NCI-H460 (cell line): ENCODE measurements around the gene CD28. TPM values are rescaled to one million over a fixed set of nuclear protein-coding genes. Genes with fewer than 3 reads are reported as not detected.

Experiments
- DNase-seq: peaks from one replicate; pipeline ENCODE4 v3.0.0-alpha.2; 2016; ENCODE audit warnings: low read depth; ENCODE audit errors: extremely low read depth
- polyA plus RNA-seq: library from polyadenylated mRNA; depleted of rRNA; stranded (reverse); fragments of >200 nt; gene quantifications from 2 replicates; pipeline ENCODE4 v1.2.3, GENCODE V29; 2014; cell fraction: nucleus; rRNA removed
- total RNA-seq: library from RNA; depleted of rRNA; stranded (reverse); fragments of >200 nt; shearing (Covaris generic); gene quantifications from 2 replicates; pipeline ENCODE4 v1.2.3, GENCODE V29; 2014; rRNA removed

CD28 gene
- 0.06 TPM in 1 of 2 replicates, not detected in the other for total RNA-seq
- not detected in 2 replicates for polyA plus RNA-seq

- no peak for DNase-seq
Measured at GRCh38 chr2:203706403-203706802, at the start of gene CD28. CD28 (plus strand) TSS chr2:203706639; CDS start chr2:203706697, 58 bp downstream.

GRCh38 chr2:203659331-203660049, 46.9 kb upstream of the CD28 start:
- no peak for DNase-seq

GRCh38 chr2:203660465-203660864, 46.0 kb upstream of the CD28 start:
- no peak for DNase-seq

GRCh38 chr2:203661279-203661908, 45.0 kb upstream of the CD28 start:
- DNase-seq, result no peak

- DNase-seq, result no peak
Measured at GRCh38 chr2:203662487-203662886, 44.0 kb upstream of the CD28 start.

GRCh38 chr2:203662951-203663350, 43.5 kb upstream of the CD28 start:
- no peak for DNase-seq

GRCh38 chr2:203664029-203664755, 42.2 kb upstream of the CD28 start:
- no peak for DNase-seq

- no peak for DNase-seq
Measured at GRCh38 chr2:203667838-203668237, 38.6 kb upstream of the CD28 start.

GRCh38 chr2:203669820-203670219, 36.6 kb upstream of the CD28 start:
- DNase-seq, result no peak

- DNase-seq, result no peak
Measured at GRCh38 chr2:203670939-203671338, 35.5 kb upstream of the CD28 start.

- DNase-seq, result no peak
Measured at GRCh38 chr2:203671876-203672275, 34.6 kb upstream of the CD28 start.

GRCh38 chr2:203672856-203673255, 33.6 kb upstream of the CD28 start:
- no peak for DNase-seq

- DNase-seq, result no peak
Measured at GRCh38 chr2:203673933-203674332, 32.5 kb upstream of the CD28 start.

- no peak for DNase-seq
Measured at GRCh38 chr2:203675086-203675485, 31.4 kb upstream of the CD28 start.

- DNase-seq, result no peak
Measured at GRCh38 chr2:203678971-203679370, 27.5 kb upstream of the CD28 start.

- no peak for DNase-seq
Measured at GRCh38 chr2:203679401-203679800, 27.0 kb upstream of the CD28 start.

GRCh38 chr2:203681978-203682377, 24.5 kb upstream of the CD28 start:
- DNase-seq, result no peak

- peak; percentile 55 for DNase-seq
Measured at GRCh38 chr2:203682688-203683130, 23.7 kb upstream of the CD28 start.

GRCh38 chr2:203683421-203683820, 23.0 kb upstream of the CD28 start:
- DNase-seq, result no peak

GRCh38 chr2:203683932-203684556, 22.4 kb upstream of the CD28 start:
- peak; percentile 62 for DNase-seq

- DNase-seq, result peak; percentile 91
Measured at GRCh38 chr2:203685081-203685621, 21.3 kb upstream of the CD28 start.
